ENCODE data around the gene MDC1. TPM values are rescaled to one million over a fixed set of nuclear protein-coding genes. Genes with fewer than 3 reads are reported as not detected.

MDC1 gene
- total and polyA plus RNA-seq, 2 donors (not counting 3 experiments of a cell fraction or from before 2014, with no cell fraction given): 16.8 to 42.3 TPM

DNA sequence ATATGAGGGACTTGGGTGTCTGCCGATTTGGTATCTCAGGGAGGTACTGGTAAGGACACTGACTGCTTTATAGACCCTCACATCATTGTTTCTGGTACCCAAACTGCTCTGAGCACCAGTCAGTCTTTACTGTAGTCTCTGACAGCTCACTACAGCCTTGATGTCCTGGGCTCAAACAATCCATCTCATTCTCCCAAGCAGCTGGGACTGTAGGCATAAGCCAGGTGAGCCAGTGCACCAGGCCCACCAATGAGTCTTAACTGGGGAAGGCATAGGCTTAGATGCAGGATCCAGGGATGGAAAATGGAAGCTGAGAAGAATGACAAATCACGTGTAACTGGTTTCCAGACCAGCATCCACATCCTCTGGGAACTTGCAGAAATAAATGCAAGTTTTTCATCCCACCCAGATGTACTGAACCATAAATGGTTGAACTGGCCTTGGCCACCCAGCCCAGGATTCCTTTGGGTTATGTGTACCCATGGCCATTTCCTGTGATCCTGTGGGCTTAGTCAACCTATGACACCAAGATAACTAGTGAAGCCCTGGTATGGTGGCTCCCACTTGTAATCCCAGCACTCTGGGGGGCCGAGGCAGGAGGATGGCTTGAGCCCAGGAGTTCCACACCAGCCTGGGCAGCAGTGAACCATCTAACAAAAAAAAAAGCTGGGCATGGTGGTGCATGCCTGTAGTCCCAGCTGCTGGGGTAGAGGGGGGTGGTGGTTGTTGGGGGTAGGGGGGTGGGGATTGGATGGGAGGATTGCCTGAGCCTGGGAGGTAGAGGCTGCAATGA is 8.8 kb upstream of the MDC1 start:
- no peak overlapping the region for H2AFZ ChIP-seq (ENCODE audit: low read depth, low read length)
- no peak overlapping the region for H3K4me2 ChIP-seq (ENCODE audit: insufficient read depth, low read length)
- ChIA-PET CTCF (interaction anchor here (3.7 to 9.2 kb wide), 2 partner anchors 45 to 362 kb away, joined by 18 to 296 read pairs; no protein-coding TSS in a partner anchor), POLR2A (interaction anchor here (0.5 kb wide), 1 partner anchor 111 kb away, joined by 3 read pairs; no protein-coding TSS in a partner anchor)
- H3K79me2 ChIP-seq (ENCODE audit: control insufficient read depth, insufficient read depth, low read length): peaks cover 42% of the 10 kb centered on the region
- no peak overlapping the region for H3K9ac ChIP-seq (replicated peaks; ENCODE audit: extremely low read depth, insufficient read depth, low read length)
- intact Hi-C loops (cut with micrococcal nuclease) (no loop called here), dilution Hi-C loops (cut with MboI; ENCODE audit: extremely low pct_ligation_motif_present, low sequenced_read_pairs) (loop anchor here (25.0 kb wide), 1 partner anchor 161 kb away; the partner anchor contains the start of gene DDR1)
- H3K4me1 ChIP-seq (ENCODE audit: control insufficient read depth, extremely low read depth, insufficient read depth, low read length): peaks cover 23% of the 10 kb centered on the region
- DNase-seq (ENCODE audit: low read depth, low spot score) (peak; percentile 26), FAIRE-seq (peak; percentile 84)
- peaks cover 7% of the 10 kb centered on the region for H4K20me1 ChIP-seq (replicated peaks; ENCODE audit: control insufficient read depth, extremely low read depth, insufficient read depth, low read length)
- H3K27me3 ChIP-seq (ENCODE audit: control insufficient read depth in 2 of 2, insufficient read depth in 2 of 2, low read length in 2 of 2): no peaks in the 10 kb centered on the region
- H3K9me1 ChIP-seq (replicated peaks; ENCODE audit: control insufficient read depth, extremely low read depth, insufficient read depth, low read length): no peaks in the 10 kb centered on the region
- H3K4me3 ChIP-seq (replicated peaks in 1 of 3; ENCODE audit: insufficient read depth in 1 of 3, low read depth in 1 of 3, low read length in 3 of 3): no peak overlapping the region
- no peak overlapping the region for H3K27ac ChIP-seq (ENCODE audit: insufficient read depth, low read depth, low read length)
- peak; percentile 88 for TF ChIP-seq POLR2AphosphoS5 (IDR thresholded peaks at IDR 0.05; ENCODE audit: insufficient read depth, low read depth, low read length)
- no peak for TF ChIP-seq FOS (IDR thresholded peaks at IDR 0.05; ENCODE audit: borderline replicate concordance, insufficient read depth, low read length)
- no peak for TF ChIP-seq EZH2 (IDR thresholded peaks at IDR 0.05; ENCODE audit: borderline replicate concordance, low read depth, low read length, severe bottlenecking)
- TF ChIP-seq, protein P1, sequence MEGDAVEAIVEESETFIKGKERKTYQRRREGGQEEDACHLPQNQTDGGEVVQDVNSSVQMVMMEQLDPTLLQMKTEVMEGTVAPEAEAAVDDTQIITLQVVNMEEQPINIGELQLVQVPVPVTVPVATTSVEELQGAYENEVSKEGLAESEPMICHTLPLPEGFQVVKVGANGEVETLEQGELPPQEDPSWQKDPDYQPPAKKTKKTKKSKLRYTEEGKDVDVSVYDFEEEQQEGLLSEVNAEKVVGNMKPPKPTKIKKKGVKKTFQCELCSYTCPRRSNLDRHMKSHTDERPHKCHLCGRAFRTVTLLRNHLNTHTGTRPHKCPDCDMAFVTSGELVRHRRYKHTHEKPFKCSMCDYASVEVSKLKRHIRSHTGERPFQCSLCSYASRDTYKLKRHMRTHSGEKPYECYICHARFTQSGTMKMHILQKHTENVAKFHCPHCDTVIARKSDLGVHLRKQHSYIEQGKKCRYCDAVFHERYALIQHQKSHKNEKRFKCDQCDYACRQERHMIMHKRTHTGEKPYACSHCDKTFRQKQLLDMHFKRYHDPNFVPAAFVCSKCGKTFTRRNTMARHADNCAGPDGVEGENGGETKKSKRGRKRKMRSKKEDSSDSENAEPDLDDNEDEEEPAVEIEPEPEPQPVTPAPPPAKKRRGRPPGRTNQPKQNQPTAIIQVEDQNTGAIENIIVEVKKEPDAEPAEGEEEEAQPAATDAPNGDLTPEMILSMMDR (IDR thresholded peaks at IDR 0.05; ENCODE audit: extremely low read depth in 1 of 2, insufficient read depth in 1 of 2, low read depth in 1 of 2, low read length in 2 of 2): no peak
- TF ChIP-seq POLR2A (IDR thresholded peaks at IDR 0.05; ENCODE audit: low read depth, low read length): peak; percentile 59
- peaks cover 16 to 37% of the 10 kb centered on the region in 2 experiments for H3K36me3 ChIP-seq (ENCODE audit: control insufficient read depth in 2 of 2, extremely low read depth in 1 of 2, insufficient read depth in 2 of 2, low read length in 2 of 2)
- no TSS peak for BruUV-seq (replicated peaks)
- H3K9me3 ChIP-seq (replicated peaks; ENCODE audit: control insufficient read depth, insufficient read depth, low read length): no peaks in the 10 kb centered on the region

Measured in endothelial cell of umbilical vein (primary cell).